SKM-1 treated with dmso at 0.1 percent for 144 hours (cell line): Measurements from ENCODE around the gene SLIT2.

ENCODE experiments used
- DNase-seq: peaks from one replicate; lab custom pipeline; 2025; ENCODE audit not compliant: unreplicated experiment; lab: John Stamatoyannopoulos, UW

The SLIT2 gene

GRCh38 chr4:20299515-20299914, 47.8 kb downstream of the SLIT2 start:
- DNase-seq = no peak

GRCh38 chr4:20301161-20301560, 49.5 kb downstream of the SLIT2 start:
- no peak for DNase-seq
